WERI-Rb-1 (cell line): ENCODE data around the gene TKTL1.
A peak's percentile ranks its signal among the peaks of the same experiment; 100 is the strongest.

Experiments used
- DNase-seq: peaks from one replicate; pipeline ENCODE4 v3.0.0-alpha.2; 2020
- H3K27ac ChIP-seq: fragments of 250-450 bp; sonication (Bioruptor Pico); 2 replicates; pipeline ENCODE4 v1.5.1; 2020; ENCODE audit warnings: mild to moderate bottlenecking, moderate library complexity
- H3K27me3 ChIP-seq: fragments of 250-450 bp; sonication (Bioruptor Pico); 2 replicates; pipeline ENCODE4 v1.5.1; 2021; ENCODE audit warnings: mild to moderate bottlenecking, low read depth, moderate library complexity; ENCODE audit not compliant: insufficient read depth, severe bottlenecking
- H3K36me3 ChIP-seq: fragments of 250-450 bp; sonication (Bioruptor Pico); 2 replicates; pipeline ENCODE4 v1.5.1; 2020; ENCODE audit warnings: mild to moderate bottlenecking, moderate library complexity
- H3K4me3 ChIP-seq: 2 replicates; pipeline ENCODE4 v1.5.1; 2011; ENCODE audit warnings: low read depth, mild to moderate bottlenecking, control low read depth, low read length
- H3K9me3 ChIP-seq: fragments of 250-450 bp; sonication (Bioruptor Pico); 2 replicates; pipeline ENCODE4 v1.5.1; 2021; ENCODE audit warnings: mild to moderate bottlenecking, moderate library complexity; ENCODE audit not compliant: severe bottlenecking
- TF ChIP-seq, protein P1 (sequence below): IDR thresholded peaks from 2 replicates; pipeline ENCODE4 v1.5.1; 2011; ENCODE audit warnings: low read depth, mild to moderate bottlenecking, control low read depth, inconsistent platforms, low read length

The TKTL1 gene

DNA sequence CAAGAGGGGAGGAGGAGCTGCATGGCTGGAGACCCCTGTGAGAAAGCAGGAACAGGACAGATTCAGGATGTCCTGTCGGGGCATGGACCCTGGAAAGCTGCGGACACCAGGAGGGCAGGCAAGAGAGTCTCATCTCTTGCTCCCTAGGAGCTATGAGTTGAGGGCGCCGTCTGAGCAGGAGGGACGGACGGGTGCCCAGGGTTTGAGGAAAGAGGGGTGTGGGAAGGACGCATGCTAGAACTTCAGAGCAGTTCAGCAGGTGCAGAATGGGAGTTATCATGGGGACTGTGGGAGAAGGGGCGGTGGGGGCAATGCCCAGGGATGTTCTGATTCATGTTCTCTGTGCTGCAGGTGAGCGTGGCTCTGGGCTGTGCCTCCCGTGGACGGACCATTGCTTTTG lies 24.8 kb downstream of the TKTL1 start:
- TF ChIP-seq, protein P1, sequence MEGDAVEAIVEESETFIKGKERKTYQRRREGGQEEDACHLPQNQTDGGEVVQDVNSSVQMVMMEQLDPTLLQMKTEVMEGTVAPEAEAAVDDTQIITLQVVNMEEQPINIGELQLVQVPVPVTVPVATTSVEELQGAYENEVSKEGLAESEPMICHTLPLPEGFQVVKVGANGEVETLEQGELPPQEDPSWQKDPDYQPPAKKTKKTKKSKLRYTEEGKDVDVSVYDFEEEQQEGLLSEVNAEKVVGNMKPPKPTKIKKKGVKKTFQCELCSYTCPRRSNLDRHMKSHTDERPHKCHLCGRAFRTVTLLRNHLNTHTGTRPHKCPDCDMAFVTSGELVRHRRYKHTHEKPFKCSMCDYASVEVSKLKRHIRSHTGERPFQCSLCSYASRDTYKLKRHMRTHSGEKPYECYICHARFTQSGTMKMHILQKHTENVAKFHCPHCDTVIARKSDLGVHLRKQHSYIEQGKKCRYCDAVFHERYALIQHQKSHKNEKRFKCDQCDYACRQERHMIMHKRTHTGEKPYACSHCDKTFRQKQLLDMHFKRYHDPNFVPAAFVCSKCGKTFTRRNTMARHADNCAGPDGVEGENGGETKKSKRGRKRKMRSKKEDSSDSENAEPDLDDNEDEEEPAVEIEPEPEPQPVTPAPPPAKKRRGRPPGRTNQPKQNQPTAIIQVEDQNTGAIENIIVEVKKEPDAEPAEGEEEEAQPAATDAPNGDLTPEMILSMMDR = no peak
- H3K4me3 ChIP-seq = no peak overlapping the region
- no peak for DNase-seq
- H3K36me3 ChIP-seq = no peaks in the 10 kb centered on the region
- H3K27me3 ChIP-seq = peaks cover 6% of the 10 kb centered on the region
- no peaks in the 10 kb centered on the region for H3K9me3 ChIP-seq
- H3K27ac ChIP-seq = no peak overlapping the region

DNA sequence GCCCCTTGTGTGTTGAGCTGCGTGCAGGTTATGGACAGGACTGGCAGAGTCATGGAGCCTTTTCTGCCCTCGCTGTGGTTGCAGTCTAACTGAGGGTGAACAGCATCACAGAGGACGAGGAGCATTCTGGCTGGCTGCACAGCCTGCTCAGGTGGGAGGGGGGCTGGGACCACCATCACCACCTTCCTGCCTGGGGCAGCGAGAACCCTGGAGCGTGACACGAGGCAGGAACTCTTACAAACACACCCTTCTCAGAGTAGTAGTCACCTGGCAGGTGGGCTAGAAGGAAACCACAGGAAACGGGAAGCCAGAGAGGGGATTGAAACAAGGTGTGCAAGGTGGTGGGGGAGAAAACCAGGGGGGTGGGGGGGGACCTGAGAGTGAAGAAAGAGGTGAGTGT lies 25.6 kb downstream of the TKTL1 start:
- no peaks in the 10 kb centered on the region for H3K9me3 ChIP-seq
- no peaks in the 10 kb centered on the region for H3K36me3 ChIP-seq
- TF ChIP-seq, protein P1 = no peak
- H3K4me3 ChIP-seq = no peak overlapping the region
- DNase-seq = no peak
- H3K27me3 ChIP-seq = peaks cover 9% of the 10 kb centered on the region
- no peak overlapping the region for H3K27ac ChIP-seq

DNA sequence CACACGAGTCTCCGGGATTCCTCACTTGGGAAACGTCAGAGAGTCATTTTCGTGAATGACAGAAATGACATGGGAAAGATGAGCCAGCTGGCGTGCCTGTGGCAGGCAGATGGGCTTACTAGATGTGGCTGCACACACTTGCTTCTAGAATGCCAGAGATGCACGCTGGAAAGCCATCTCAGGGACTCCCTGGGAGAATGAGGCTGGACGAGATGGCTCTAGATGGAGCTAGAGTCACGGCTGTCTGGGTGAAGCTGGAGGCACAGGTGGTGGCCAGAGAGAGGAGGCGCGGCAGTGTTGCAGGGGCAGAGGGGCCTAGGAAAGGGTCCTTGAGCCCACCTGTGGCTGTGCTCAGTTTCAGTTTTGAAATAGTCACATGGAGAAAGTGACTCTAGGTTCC lies 26.0 kb downstream of the TKTL1 start:
- TF ChIP-seq, protein P1 = peak; percentile 42
- Histone ChIP-seq H3K4me3 (no peak overlapping the region), H3K27me3 (peaks cover 10% of the 10 kb centered on the region), H3K9me3 (no peaks in the 10 kb centered on the region), H3K36me3 (no peaks in the 10 kb centered on the region), H3K27ac (no peak overlapping the region)
- DNase-seq = peak; percentile 44

DNA sequence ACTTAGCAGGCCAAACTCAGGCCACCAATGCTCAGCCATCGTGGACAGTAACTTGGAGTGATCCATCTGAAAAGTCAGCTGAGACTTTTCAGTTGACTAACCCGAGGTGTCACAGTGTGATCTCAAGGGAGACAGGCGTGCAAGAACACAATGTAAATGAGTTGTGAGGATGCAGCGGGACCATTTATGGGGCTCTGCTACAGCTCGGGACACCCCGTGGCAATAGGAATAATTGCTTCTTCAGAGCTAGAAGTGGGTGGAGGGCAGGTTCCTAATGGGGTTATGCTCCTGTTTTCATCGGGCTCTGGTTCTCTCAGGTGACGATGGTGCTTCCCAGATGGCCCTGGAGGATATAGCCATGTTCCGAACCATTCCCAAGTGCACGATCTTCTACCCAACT lies 27.3 kb downstream of the TKTL1 start:
- TF ChIP-seq, protein P1 = 0 out of 2 replicates have a peak, but pooled peaks have one; percentile 12
- Histone ChIP-seq H3K9me3 (no peaks in the 10 kb centered on the region), H3K27me3 (peaks cover 19% of the 10 kb centered on the region), H3K27ac (no peak overlapping the region), H3K4me3 (no peak overlapping the region), H3K36me3 (no peaks in the 10 kb centered on the region)
- no peak for DNase-seq

DNA sequence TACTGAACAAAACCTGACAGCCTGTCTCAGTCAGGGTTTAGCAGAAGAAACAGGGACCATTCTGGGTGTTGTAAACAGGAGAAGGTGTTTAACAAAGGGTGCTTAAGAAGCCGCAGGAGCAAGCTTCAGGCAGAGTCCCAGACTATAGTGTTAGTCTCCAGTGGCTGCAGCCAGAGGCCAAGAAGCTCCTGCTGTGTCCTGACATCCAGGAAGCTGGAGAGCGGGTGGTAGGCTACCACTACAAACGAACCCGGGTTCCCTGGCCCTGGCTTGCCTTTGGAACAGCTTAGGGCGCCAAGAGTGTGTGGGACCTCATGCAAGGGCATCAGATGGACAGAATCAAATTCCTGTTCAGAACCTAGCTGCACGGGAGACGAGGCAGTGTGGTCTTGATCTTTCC lies 27.9 kb downstream of the TKTL1 start:
- TF ChIP-seq, protein P1 = no peak
- Histone ChIP-seq H3K36me3 (no peaks in the 10 kb centered on the region), H3K27me3 (peaks cover 19% of the 10 kb centered on the region), H3K9me3 (no peaks in the 10 kb centered on the region), H3K27ac (no peak overlapping the region), H3K4me3 (no peak overlapping the region)
- DNase-seq = no peak

DNA sequence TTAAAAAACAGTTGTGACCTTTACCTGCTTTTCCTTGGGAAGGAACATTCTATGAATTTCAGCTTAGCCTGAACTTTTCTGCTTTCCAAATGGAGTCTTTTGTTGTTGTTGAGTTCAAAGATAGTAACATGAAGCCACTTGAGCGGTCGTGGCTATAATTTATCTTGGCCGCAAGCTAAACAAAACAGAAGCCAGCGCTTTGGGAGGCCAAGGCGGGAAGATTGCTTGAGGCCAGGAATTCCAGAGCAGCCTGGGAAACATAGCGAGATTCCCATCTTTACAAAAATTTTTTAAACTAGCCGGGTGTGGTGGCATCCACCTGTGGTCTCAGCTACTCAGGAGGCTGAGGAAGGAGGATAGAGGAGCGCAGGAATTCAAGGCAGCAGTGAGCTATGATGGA lies 29.9 kb downstream of the TKTL1 start:
- TF ChIP-seq, protein P1 = no peak
- H3K4me3 ChIP-seq = no peak overlapping the region
- H3K36me3 ChIP-seq = no peaks in the 10 kb centered on the region
- no peak for DNase-seq
- peaks cover 19% of the 10 kb centered on the region for H3K27me3 ChIP-seq
- H3K9me3 ChIP-seq = no peaks in the 10 kb centered on the region
- H3K27ac ChIP-seq = no peak overlapping the region
